GM12878 (cell line): ENCODE data around the gene VIPR1. TPM values are rescaled to one million over a fixed set of nuclear protein-coding genes. Genes with fewer than 3 reads are reported as not detected.

ENCODE experiments used
- ATAC-seq: fragments of 200-7000 bp; cut with Tn5 transposase; 3 replicates; pipeline ENCODE4 v1.9.1; 2020; ENCODE audit warnings: mild to moderate bottlenecking, moderate library complexity
- BruUV-seq: library from RNA; stranded (reverse); fragments of 400-500 nt; replicated peaks from 2 replicates; lab custom pipeline; 2021; lab: Mats Ljungman, UMichigan
- CTCF ChIA-PET: fragments of 300-600 bp; sonication (Branson Sonifier 250); formaldehyde crosslinking; extraction: SDS; loops from one replicate; lab custom pipeline; 2021; ENCODE audit warnings: inconsistent platforms; lab: Yijun Ruan, JAX
- POLR2A ChIA-PET: fragments of 350-600 bp; formaldehyde crosslinking; extraction: SDS; loops from one replicate; lab custom pipeline; 2021; ENCODE audit warnings: inconsistent platforms; lab: Charles Lee
- RAD21 ChIA-PET: fragments of 300-600 bp; sonication (Branson Sonifier 250); formaldehyde crosslinking; loops from one replicate; lab custom pipeline; 2023; ENCODE audit warnings: antibody characterized with exemption; ENCODE audit not compliant: unreplicated experiment; lab: Charles Lee
- SMC1A ChIA-PET: fragments of 300-600 bp; sonication (Branson Sonifier 250); formaldehyde crosslinking; loops from one replicate; lab custom pipeline; 2023; ENCODE audit not compliant: unreplicated experiment, uncharacterized antibody; lab: Charles Lee
- DNase-seq: peaks from one replicate; pipeline ENCODE4 v3.0.0-alpha.2; 2011; ENCODE audit warnings: low read depth, low spot score
- FAIRE-seq: peaks from 3 replicates; lab custom pipeline; 2011; peaks lifted over from hg19 to GRCh38; lab: Jason Lieb, UNC
- H2AFZ ChIP-seq: 2 replicates; pipeline ENCODE4 v1.6.0; 2011; ENCODE audit warnings: low read depth, low read length, control low read depth; ENCODE audit not compliant: control insufficient read depth
- H3K27ac ChIP-seq: 2 replicates; pipeline ENCODE4 v1.5.1; 2011; ENCODE audit warnings: control low read depth; ENCODE audit not compliant: control insufficient read depth, insufficient read depth
- H3K27me3 ChIP-seq, 2 experiments: replicated peaks in 1 of 2; 2 replicates each; pipeline versions ENCODE4 v1.6.0 to v1.6.1; 2011; ENCODE audit warnings: low read length in 1 of 2; ENCODE audit not compliant: control insufficient read depth in 2 of 2, insufficient read depth in 2 of 2
- H3K36me3 ChIP-seq, 2 experiments: 2 replicates each; pipeline ENCODE4 v1.5.1; 2011; ENCODE audit warnings: low read length in 1 of 2; ENCODE audit not compliant: control insufficient read depth in 2 of 2, insufficient read depth in 2 of 2
- H3K4me1 ChIP-seq: 2 replicates; pipeline ENCODE4 v1.6.1; 2011; ENCODE audit warnings: mild to moderate bottlenecking, low read length, moderate library complexity, mixed read lengths; ENCODE audit not compliant: control insufficient read depth, insufficient read depth
- H3K4me2 ChIP-seq: 2 replicates; pipeline ENCODE4 v1.6.0; 2011; ENCODE audit warnings: control low read depth; ENCODE audit not compliant: control insufficient read depth, insufficient read depth
- H3K4me3 ChIP-seq: fragments of 200-600 bp; sonication (generic); 2 replicates; pipeline ENCODE4 v1.5.1; 2016
- H3K79me2 ChIP-seq: 2 replicates; pipeline ENCODE4 v1.6.0; 2011; ENCODE audit warnings: low read length; ENCODE audit not compliant: control insufficient read depth, insufficient read depth
- H3K9ac ChIP-seq: 2 replicates; pipeline ENCODE4 v1.8.0; 2011; ENCODE audit warnings: low read length, control low read depth, mixed read lengths; ENCODE audit not compliant: control insufficient read depth, insufficient read depth
- H3K9me3 ChIP-seq: replicated peaks from 3 replicates; pipeline ENCODE4 v1.5.1; 2011; ENCODE audit warnings: mild to moderate bottlenecking, low read length; ENCODE audit not compliant: control insufficient read depth, insufficient read depth
- H4K20me1 ChIP-seq: 2 replicates; pipeline ENCODE4 v1.6.0; 2011; ENCODE audit not compliant: control insufficient read depth, insufficient read depth
- CREM ChIP-seq: IDR thresholded peaks from 2 replicates; pipeline ENCODE4 v1.6.1; 2014; ENCODE audit warnings: antibody characterized with exemption, low read depth
- HDAC6 ChIP-seq: fragments of 200-600 bp; sonication (generic); IDR thresholded peaks from one replicate; pipeline ENCODE4 v1.8.0; 2017; ENCODE audit warnings: antibody characterized with exemption; ENCODE audit not compliant: unreplicated experiment
- PML ChIP-seq: IDR thresholded peaks from 2 replicates; pipeline ENCODE4 v1.6.1; 2012; ENCODE audit warnings: low read length, inconsistent platforms
- RAD21 ChIP-seq: IDR thresholded peaks from 2 replicates; pipeline ENCODE4 v1.6.1; 2011; ENCODE audit warnings: mild to moderate bottlenecking, low read depth, low read length, moderate library complexity; ENCODE audit not compliant: insufficient read depth
- RFX5 ChIP-seq: IDR thresholded peaks from 2 replicates; pipeline ENCODE4 v1.6.1; 2011; ENCODE audit warnings: low read depth, low read length, improper control_type of control experiment
- SIN3A ChIP-seq: IDR thresholded peaks from 2 replicates; pipeline ENCODE4 v1.6.1; 2012; ENCODE audit warnings: low read depth, low read length, improper control_type of control experiment
- SPI1 ChIP-seq: IDR thresholded peaks from 2 replicates; pipeline ENCODE4 v1.6.1; 2011; ENCODE audit warnings: low read depth, mild to moderate bottlenecking, low read length, moderate library complexity, borderline replicate concordance; ENCODE audit not compliant: insufficient read depth
- TCF3 ChIP-seq: IDR thresholded peaks from 2 replicates; pipeline ENCODE4 v1.6.1; 2012; ENCODE audit warnings: low read depth, mild to moderate bottlenecking, low read length, borderline replicate concordance; ENCODE audit not compliant: insufficient read depth
- whole genome bisulfite sequencing: methylation state at CpG from one replicate; pipeline ENCODE4 v1.1.6; 2016; ENCODE audit warnings: low lambda C conversion rate; ENCODE audit not compliant: insufficient replicate concordance, insufficient coverage; ENCODE audit errors: missing lambda C conversion rate; 5-methylcytosine and 5-hydroxymethylcytosine counted together
- in situ Hi-C: fragments of 300-500 bp; cut with MboI; formaldehyde crosslinking; loops from 9 replicates; pipeline ENCODE4 v1.14.3; 2018; ENCODE audit warnings: mixed read lengths
- intact Hi-C: fragments of 100-400 bp; cut with micrococcal nuclease; formaldehyde crosslinking; loops from one replicate; pipeline ENCODE4 v1.14.2; 2022; ENCODE audit not compliant: unreplicated experiment
- polyA plus RNA-seq, 11 experiments: library from polyadenylated mRNA; depleted of rRNA in 4 of 11; unstranded in 6 of 11; stranded (reverse) in 5 of 11; fragments of >200 nt; fragmentation: Nextera tagmentation in 4 of 11; fragmentation: Illumina TruSeq in 1 of 11; extraction: Ambion mirVana in 4 of 11; extraction: Trizol in 1 of 11; gene quantifications; 1 replicate in 1 of 11; 2 replicates in 10 of 11; pipeline versions ENCODE4 v1.2.1 to v1.2.3, GENCODE V29; 2011 to 2016; ENCODE audit warnings: inconsistent platforms in 2 of 11, missing spikeins in 2 of 11, low read depth in 1 of 11
- total RNA-seq, 4 experiments: library from RNA; depleted of rRNA in 3 of 4; stranded (reverse); fragments of >200 nt in 3 of 4; fragmentation: Illumina TruSeq in 1 of 4; extraction: Trizol in 1 of 4; gene quantifications; 2 replicates each; pipeline versions ENCODE4 v1.2.1 to v1.2.3, GENCODE V29; 2013 to 2021

Gene VIPR1
- total and polyA plus RNA-seq, 10 of the 15 experiments (the other 5 are each of a cell fraction or from before 2014, with no cell fraction given): 0.03 to 0.28 (median 0.12) TPM; not detected in 6

- Histone ChIP-seq H3K36me3 (no peaks in the 10 kb centered on the region), H3K9ac (no peak overlapping the region), H3K27ac (no peak overlapping the region), H3K4me1 (no peaks in the 10 kb centered on the region), H3K4me2 (no peak overlapping the region), H2AFZ (no peak overlapping the region), H3K4me3 (no peak overlapping the region), H3K27me3 (no peaks in the 10 kb centered on the region), H3K9me3 (no peaks in the 10 kb centered on the region; the same call in 2 of the 3 replicates), H4K20me1 (no peaks in the 10 kb centered on the region), H3K79me2 (no peaks in the 10 kb centered on the region)
- 15% methylated on average over 8 of the region's 8 CpGs for WGBS
- intact Hi-C loops: no loop called here
- TF ChIP-seq RAD21 (no peak), RFX5 (no peak), CREM (no peak), TCF3 (no peak), HDAC6 (no peak), PML (no peak)
- BruUV-seq: no TSS peak
- DNase-seq: no peak
- ChIA-PET POLR2A (no interaction called here), CTCF (interaction anchor here (0.6 to 2.0 kb wide), 2 partner anchors 13 to 121 kb away, joined by 4 read pairs; no protein-coding TSS in a partner anchor), SMC1A (interaction anchor here (0.6 kb wide), 1 partner anchor 60 kb away, joined by 3 read pairs; no protein-coding TSS in a partner anchor), RAD21 (no interaction called here)
- no peak for FAIRE-seq
- no peak for ATAC-seq
- in situ Hi-C loops: no loop called here
Measured at GRCh38 chr3:42476225-42477125, 26.0 kb upstream of the VIPR1 start.

DNA sequence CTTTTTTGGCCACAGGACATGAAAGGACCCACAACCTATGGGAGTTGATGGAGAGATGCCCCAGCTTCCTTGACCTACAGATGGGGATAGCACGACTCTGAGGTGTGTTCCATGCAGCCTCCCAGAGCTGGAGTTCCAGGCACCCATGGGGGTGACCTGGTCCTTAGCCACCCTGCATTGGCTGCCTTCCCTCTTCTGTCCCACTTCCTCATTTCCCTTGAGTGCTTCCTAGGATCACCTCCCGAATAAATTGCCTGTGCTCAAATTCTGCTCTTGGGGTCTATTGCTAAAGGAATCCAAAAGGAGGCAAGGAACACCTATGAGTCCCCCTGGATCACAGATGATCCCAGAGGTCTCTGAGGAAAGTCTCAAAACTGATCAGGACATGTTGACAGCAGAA lies 24.7 kb upstream of the VIPR1 start:
- Histone ChIP-seq H3K27me3 (no peaks in the 10 kb centered on the region), H3K27ac (no peak overlapping the region), H3K4me1 (no peaks in the 10 kb centered on the region), H3K4me3 (no peak overlapping the region), H3K9me3 (peaks cover 5% of the 10 kb centered on the region; the same call in 1 of the 3 replicates), H3K36me3 (no peaks in the 10 kb centered on the region), H3K79me2 (no peaks in the 10 kb centered on the region), H4K20me1 (no peaks in the 10 kb centered on the region), H3K4me2 (no peak overlapping the region), H2AFZ (no peak overlapping the region), H3K9ac (no peak overlapping the region)
- POLR2A ChIA-PET: no interaction called here
- in situ Hi-C loops (no loop called here), intact Hi-C loops (no loop called here)
- RAD21 ChIA-PET: no interaction called here
- ATAC-seq (no peak), FAIRE-seq (no peak), DNase-seq (no peak)
- BruUV-seq: no TSS peak
- TF ChIP-seq SPI1: peak; percentile 44
- TF ChIP-seq SIN3A: no peak
- SMC1A ChIA-PET: no interaction called here
- WGBS: 29% methylated on average over 2 of the region's 2 CpGs
- CTCF ChIA-PET: interaction anchor here (2.0 kb wide), 1 partner anchor 12 kb away, joined by 4 read pairs; no protein-coding TSS in a partner anchor
